K562 (cell line): ENCODE results near the gene MAP4K4. TPM values are rescaled to one million over a fixed set of nuclear protein-coding genes. Genes with fewer than 3 reads are reported as not detected.

Experiments used
- ATAC-seq: fragments of 200-7000 bp; cut with Tn5 transposase; 3 replicates; pipeline ENCODE4 v1.9.1; 2020; ENCODE audit warnings: moderate library complexity
- BruUV-seq: library from RNA; stranded (reverse); fragments of 400-500 nt; replicated peaks from 2 replicates; lab custom pipeline; 2021; lab: Mats Ljungman, UMichigan
- CTCF ChIA-PET: fragments of 300-600 bp; formaldehyde crosslinking; extraction: SDS; loops from one replicate; lab custom pipeline; 2021; ENCODE audit warnings: low intra/inter-chr PET ratio; lab: Yijun Ruan, JAX
- POLR2A ChIA-PET: fragments of 300-600, 350-650 bp; sonication (Branson Sonifier 250); formaldehyde crosslinking; extraction: SDS; loops from one replicate; lab custom pipeline; 2021; ENCODE audit warnings: antibody characterized with exemption, inconsistent platforms; lab: Yijun Ruan, JAX
- DNase-seq, 4 experiments: peaks; one replicate each; pipeline versions ENCODE4 v3.0.0 to v3.0.0-alpha.2; 2011 to 2018; ENCODE audit warnings: low spot score in 3 of 4, mixed read lengths in 3 of 4; ENCODE audit errors: extremely low read depth in 1 of 4
- FAIRE-seq: peaks from 2 replicates; lab custom pipeline; 2011; peaks lifted over from hg19 to GRCh38; lab: Jason Lieb, UNC
- H2AFZ ChIP-seq: 2 replicates; pipeline ENCODE4 v1.6.0; 2011; ENCODE audit warnings: low read depth, low read length, control low read depth, inconsistent platforms
- H3K27ac ChIP-seq: fragments of 200-600 bp; 3 replicates; pipeline ENCODE4 v1.8.0; 2011; ENCODE audit warnings: low read depth, mild to moderate bottlenecking, control low read depth, inconsistent platforms, low read length, moderate library complexity, mixed read lengths; ENCODE audit errors: extremely low read depth
- H3K27me3 ChIP-seq, 2 experiments: fragments of 300-600 bp in 1 of 2; 2 replicates in 1 of 2; 3 replicates in 1 of 2; pipeline versions ENCODE4 v1.6.0 to v1.8.0; 2011; ENCODE audit warnings: inconsistent platforms in 2 of 2, low read length in 2 of 2, mild to moderate bottlenecking in 1 of 2, mixed read lengths in 1 of 2, moderate library complexity in 1 of 2; ENCODE audit not compliant: control insufficient read depth in 2 of 2, insufficient read depth in 2 of 2
- H3K36me3 ChIP-seq: fragments of 300-600 bp; 3 replicates; pipeline ENCODE4 v1.8.0; 2011; ENCODE audit warnings: mild to moderate bottlenecking, low read length, inconsistent platforms; ENCODE audit not compliant: control insufficient read depth, insufficient read depth
- H3K4me1 ChIP-seq, 2 experiments: fragments of 200-600 bp in 1 of 2; replicated peaks in 1 of 2; 2 replicates in 1 of 2; 3 replicates in 1 of 2; pipeline versions ENCODE4 v1.5.1 to v1.8.0; 2011; ENCODE audit warnings: inconsistent platforms in 2 of 2, low read length in 2 of 2, mild to moderate bottlenecking in 1 of 2, mixed read lengths in 1 of 2, moderate library complexity in 1 of 2; ENCODE audit not compliant: control insufficient read depth in 2 of 2, insufficient read depth in 2 of 2
- H3K4me2 ChIP-seq: 2 replicates; pipeline ENCODE4 v1.6.1; 2011; ENCODE audit warnings: low read length, control low read depth, inconsistent platforms, mixed read lengths; ENCODE audit not compliant: insufficient read depth
- H3K4me3 ChIP-seq: fragments of 200-600 bp; sonication (generic), shearing (Covaris generic); 2 replicates; pipeline ENCODE4 v1.5.1; 2016; ENCODE audit warnings: control low read depth, inconsistent platforms
- H3K79me2 ChIP-seq: fragments of 200-600 bp; 3 replicates; pipeline ENCODE4 v1.8.0; 2011; ENCODE audit warnings: low read length, inconsistent platforms; ENCODE audit not compliant: control insufficient read depth, insufficient read depth
- H3K9ac ChIP-seq, 2 experiments: 2 replicates each; pipeline versions ENCODE4 v1.6.0 to v1.6.1; 2011; ENCODE audit warnings: low read depth in 2 of 2, low read length in 2 of 2, control low read depth in 1 of 2, inconsistent platforms in 1 of 2, mild to moderate bottlenecking in 1 of 2, mixed read lengths in 1 of 2; ENCODE audit not compliant: insufficient read depth in 1 of 2
- H3K9me1 ChIP-seq: one replicate; pipeline ENCODE4 v1.6.0; 2011; ENCODE audit warnings: inconsistent platforms, mild to moderate bottlenecking, low read length, moderate library complexity; ENCODE audit not compliant: control insufficient read depth, insufficient read depth
- H3K9me3 ChIP-seq: replicated peaks from 2 replicates; pipeline ENCODE4 v1.5.1; 2011; ENCODE audit warnings: low read depth, low read length, inconsistent platforms; ENCODE audit not compliant: control insufficient read depth, insufficient read depth
- H4K20me1 ChIP-seq: replicated peaks from 2 replicates; pipeline ENCODE4 v1.6.1; 2011; ENCODE audit warnings: low read length, inconsistent platforms, mixed read lengths; ENCODE audit not compliant: control insufficient read depth, insufficient read depth
- CBX1 ChIP-seq: sonication (generic); IDR thresholded peaks from 2 replicates; pipeline ENCODE4 v1.6.1; 2016; ENCODE audit warnings: antibody characterized with exemption, low read depth, mild to moderate bottlenecking
- CTCF ChIP-seq, 3 experiments: IDR thresholded peaks in 2 of 3; conservative IDR thresholded peaks in 1 of 3; 2 replicates each; pipeline ENCODE4 v1.5.1; 2011 to 2012; ENCODE audit warnings: low read length in 3 of 3, mild to moderate bottlenecking in 3 of 3, control low read depth in 2 of 3, improper control_type of control experiment in 1 of 3, inconsistent platforms in 1 of 3, low read depth in 1 of 3, mixed read lengths in 1 of 3, moderate library complexity in 1 of 3; ENCODE audit not compliant: insufficient read depth in 2 of 3
- EGR1 ChIP-seq: fragments of 450-650 bp; conservative IDR thresholded peaks from 2 replicates; pipeline ENCODE4 v1.6.1; 2017; ENCODE audit warnings: mild to moderate bottlenecking
- FIP1L1 ChIP-seq: fragments of 200-400 bp; formaldehyde crosslinking; IDR thresholded peaks from 2 replicates; pipeline ENCODE4 v1.6.1; 2018; ENCODE audit warnings: mild to moderate bottlenecking, low read depth, low read length; ENCODE audit not compliant: poor library complexity, severe bottlenecking
- HMG20A ChIP-seq: fragments of 450-650 bp; formaldehyde crosslinking; conservative IDR thresholded peaks from 2 replicates; pipeline ENCODE4 v1.4.0; 2020; ENCODE audit warnings: mild to moderate bottlenecking, mixed read lengths
- MXI1 ChIP-seq: IDR thresholded peaks from 2 replicates; pipeline ENCODE4 v1.6.1; 2011; ENCODE audit warnings: low read depth, mild to moderate bottlenecking, improper control_type of control experiment, low read length
- NFIC ChIP-seq: fragments of 450-650 bp; IDR thresholded peaks from 2 replicates; pipeline ENCODE4 v1.6.1; 2017; ENCODE audit warnings: mild to moderate bottlenecking, inconsistent platforms
- POLR2G ChIP-seq: fragments of 200-400 bp; formaldehyde crosslinking; IDR thresholded peaks from 2 replicates; pipeline ENCODE4 v1.6.1; 2017; ENCODE audit warnings: low read depth, mild to moderate bottlenecking, antibody characterized with exemption, low read length, moderate library complexity
- ZNF12 ChIP-seq: sonication (generic); formaldehyde crosslinking; IDR thresholded peaks from 2 replicates; pipeline ENCODE4 v1.4.0; 2020; ENCODE audit warnings: mild to moderate bottlenecking, missing genetic modification reagents
- ZNF146 ChIP-seq: IDR thresholded peaks from one replicate; pipeline ENCODE4 v1.6.1; 2018; ENCODE audit warnings: missing compliant biosample characterization; ENCODE audit not compliant: unreplicated experiment
- ZNF395 ChIP-seq: fragments of 200-800 bp; sonication (Bioruptor generic); IDR thresholded peaks from 2 replicates; pipeline ENCODE4 v1.6.1; 2017; ENCODE audit warnings: missing genetic modification characterization, missing compliant biosample characterization
- WGBS: fragments of 100-300 bp; shearing (Covaris generic); methylation state at CpG from one replicate; pipeline ENCODE4 v1.1.6; 2016; ENCODE audit warnings: low coverage, mixed read lengths; ENCODE audit not compliant: insufficient coverage; ENCODE audit errors: missing lambda C conversion rate; 5-methylcytosine and 5-hydroxymethylcytosine counted together
- in situ Hi-C: fragments of 300-500 bp; cut with MboI; formaldehyde crosslinking; loops from 4 replicates; pipeline ENCODE4 v1.15.0; 2018; ENCODE audit warnings: inconsistent platforms, mixed read lengths
- intact Hi-C: fragments of 100-400 bp; cut with micrococcal nuclease; formaldehyde crosslinking; loops from 2 replicates; pipeline ENCODE4 v1.14.2; 2022
- polyA plus RNA-seq, 8 experiments: library from polyadenylated mRNA; depleted of rRNA in 4 of 8; stranded (reverse) in 5 of 8; unstranded in 3 of 8; fragments of >200 nt; fragmentation: Nextera tagmentation in 2 of 8; fragmentation: Illumina TruSeq in 1 of 8; extraction: Ambion mirVana in 2 of 8; extraction: Trizol in 1 of 8; gene quantifications; 2 replicates each; pipeline versions ENCODE4 v1.2.1 to v1.2.3, GENCODE V29; 2011 to 2014; ENCODE audit warnings: inconsistent platforms in 1 of 8, missing spikeins in 1 of 8
- total RNA-seq, 7 experiments: library from RNA; depleted of rRNA in 6 of 7; stranded (reverse); fragments of >200 nt in 6 of 7; fragmentation: Illumina TruSeq in 2 of 7; extraction: Trizol in 2 of 7; gene quantifications; 2 replicates each; pipeline versions ENCODE4 v1.2.1 to v1.2.3, GENCODE V29; 2011 to 2021; ENCODE audit warnings: low replicate concordance in 1 of 7
- TF ChIP-seq, protein P1 (sequence below): sonication (generic); IDR thresholded peaks from 2 replicates; pipeline ENCODE4 v1.6.1; 2016
- TF ChIP-seq, protein P2 (sequence below), 3 experiments: fragments of 200-800 bp in 1 of 3; sonication (Bioruptor generic) in 1 of 3; sonication (generic) in 1 of 3; formaldehyde crosslinking in 1 of 3; IDR thresholded peaks; 2 replicates each; pipeline versions ENCODE4 v1.6.1 to v1.8.0; 2016 to 2022; ENCODE audit warnings: mild to moderate bottlenecking in 2 of 3, missing compliant biosample characterization in 2 of 3, missing genetic modification characterization in 2 of 3, missing genetic modification reagents in 1 of 3

The MAP4K4 gene
- total and polyA plus RNA-seq, 9 of the 15 experiments (the other 6 are each of a cell fraction or from before 2014, with no cell fraction given), result 7.6 to 76.4 (median 50.6) TPM

GRCh38 chr2:101870444-101870843, 172.9 kb downstream of the MAP4K4 start (continued):
- no peak for TF ChIP-seq FIP1L1
- no peak for TF ChIP-seq ZNF395 (CRISPR knock-in tag)

DNA sequence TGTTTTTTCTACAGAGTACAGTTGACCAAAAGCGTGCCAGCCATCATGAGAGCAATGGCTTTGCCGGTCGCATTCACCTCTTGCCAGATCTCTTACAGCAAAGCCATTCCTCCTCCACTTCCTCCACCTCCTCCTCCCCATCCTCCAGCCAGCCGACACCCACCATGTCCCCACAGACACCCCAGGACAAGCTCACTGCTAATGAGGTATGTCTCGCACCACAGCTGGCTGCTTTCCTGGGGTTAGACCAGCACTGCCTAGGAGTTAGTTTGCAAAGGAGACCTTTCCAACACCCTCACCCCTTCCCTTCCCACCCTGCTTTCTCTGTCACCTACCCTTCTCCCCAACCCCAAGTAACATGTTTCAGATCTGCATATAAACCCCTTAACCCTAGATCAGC, 174.0 kb downstream of the MAP4K4 start:
- POLR2A ChIA-PET, result no interaction called here
- WGBS, result 95% methylated on average over 5 of the region's 5 CpGs
- TF ChIP-seq HMG20A (CRISPR knock-in tag) (no peak), EGR1 (no peak), MXI1 (no peak), POLR2G (no peak), NFIC (no peak), CBX1 (no peak), ZNF12 (no peak), ZNF146 (no peak), CTCF (IDR thresholded peaks at IDR 0.05 in 2 of 3, conservative IDR thresholded peaks at IDR 0.05 in 1 of 3; ENCODE audit: insufficient read depth in 2 of 3, low read depth in 1 of 3, low read length in 3 of 3) (no peak)
- TF ChIP-seq, protein P1, sequence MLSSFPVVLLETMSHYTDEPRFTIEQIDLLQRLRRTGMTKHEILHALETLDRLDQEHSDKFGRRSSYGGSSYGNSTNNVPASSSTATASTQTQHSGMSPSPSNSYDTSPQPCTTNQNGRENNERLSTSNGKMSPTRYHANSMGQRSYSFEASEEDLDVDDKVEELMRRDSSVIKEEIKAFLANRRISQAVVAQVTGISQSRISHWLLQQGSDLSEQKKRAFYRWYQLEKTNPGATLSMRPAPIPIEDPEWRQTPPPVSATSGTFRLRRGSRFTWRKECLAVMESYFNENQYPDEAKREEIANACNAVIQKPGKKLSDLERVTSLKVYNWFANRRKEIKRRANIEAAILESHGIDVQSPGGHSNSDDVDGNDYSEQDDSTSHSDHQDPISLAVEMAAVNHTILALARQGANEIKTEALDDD, result no peak
- TF ChIP-seq, protein P2, sequence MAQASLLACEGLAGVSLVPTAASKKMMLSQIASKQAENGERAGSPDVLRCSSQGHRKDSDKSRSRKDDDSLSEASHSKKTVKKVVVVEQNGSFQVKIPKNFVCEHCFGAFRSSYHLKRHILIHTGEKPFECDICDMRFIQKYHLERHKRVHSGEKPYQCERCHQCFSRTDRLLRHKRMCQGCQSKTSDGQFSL (CRISPR knock-in tag; IDR thresholded peaks at IDR 0.05), result no peak
- TF ChIP-seq, protein P2 (tag; IDR thresholded peaks at IDR 0.05), result no peak

More for the DNA sequence above, 174.0 kb downstream of the MAP4K4 start:
- intact Hi-C loops (no loop called here), in situ Hi-C loops (no loop called here)
- no peak overlapping the region for H3K4me2 ChIP-seq
- no peaks in the 10 kb centered on the region for H3K79me2 ChIP-seq
- FAIRE-seq (no peak), DNase-seq (no peak), ATAC-seq (no peak)
- peaks cover 88% of the 10 kb centered on the region for H3K36me3 ChIP-seq
- H3K4me1 ChIP-seq, result no peaks in the 10 kb centered on the region
- H3K9ac ChIP-seq, result no peak overlapping the region
- no peaks in the 10 kb centered on the region for H4K20me1 ChIP-seq
- no peaks in the 10 kb centered on the region for H3K9me3 ChIP-seq
- H3K27ac ChIP-seq, result no peak overlapping the region
- no peak overlapping the region for H3K4me3 ChIP-seq
- BruUV-seq, result no TSS peak
- H3K9me1 ChIP-seq, result no peaks in the 10 kb centered on the region
- no peaks in the 10 kb centered on the region for H3K27me3 ChIP-seq
- CTCF ChIA-PET, result no interaction called here
- H2AFZ ChIP-seq, result no peak overlapping the region
